Upper lobe of right lung (tissue), 1 donor: ENCODE results near the gene KCNH3. TPM values are rescaled to one million over a fixed set of nuclear protein-coding genes. Genes with fewer than 3 reads are reported as not detected.

Source experiments
- ATAC-seq: fragments of 200-7000 bp; cut with Tn5 transposase; one replicate; pipeline ENCODE4 v1.9.1; 2020; ENCODE audit warnings: mild to moderate bottlenecking, moderate library complexity
- DNase-seq: peaks from one replicate; pipeline ENCODE4 v3.0.0-alpha.2; 2020
- H3K27ac ChIP-seq: fragments of 200-600 bp; one replicate; pipeline ENCODE4 v1.8.0; 2022
- H3K27me3 ChIP-seq: fragments of 200-600 bp; one replicate; pipeline ENCODE4 v1.8.0; 2022; ENCODE audit warnings: mild to moderate bottlenecking
- H3K36me3 ChIP-seq: fragments of 200-600 bp; one replicate; pipeline ENCODE4 v1.8.0; 2022
- H3K4me1 ChIP-seq: fragments of 200-600 bp; one replicate; pipeline ENCODE4 v1.8.0; 2022
- H3K4me3 ChIP-seq: fragments of 200-600 bp; one replicate; pipeline ENCODE4 v1.8.0; 2022; ENCODE audit warnings: mild to moderate bottlenecking
- H3K9me3 ChIP-seq: fragments of 200-600 bp; one replicate; pipeline ENCODE4 v1.8.0; 2022
- CTCF ChIP-seq: fragments of 200-600 bp; IDR thresholded peaks from one replicate; pipeline ENCODE4 v1.8.0; 2022; ENCODE audit warnings: antibody characterized with exemption
- intact Hi-C: fragments of 100-400 bp; cut with DNase I; formaldehyde crosslinking; loops from one replicate; pipeline ENCODE4 v1.11.0; 2022
- total RNA-seq: library from RNA; stranded (reverse); fragmentation: NEBNext Ultra II Directional; extraction: Animal tissue kit (Norgen Biotek cat#: 25700); gene quantifications from one replicate; pipeline ENCODE4 v1.2.1, GENCODE V29; 2021
- donor health status: DM: no; HTN: yes; CAD: no; lungs with severe emphysema.

The KCNH3 gene
- total RNA-seq, 1 donor from 2014 or later: 0.90 TPM

- DNase-seq: no peak
- no peak overlapping the region for H3K27ac ChIP-seq
- peaks cover 15% of the 10 kb centered on the region for H3K36me3 ChIP-seq
Observed at GRCh38 chr12:49553512-49554088, 14.8 kb downstream of the KCNH3 start.

DNA sequence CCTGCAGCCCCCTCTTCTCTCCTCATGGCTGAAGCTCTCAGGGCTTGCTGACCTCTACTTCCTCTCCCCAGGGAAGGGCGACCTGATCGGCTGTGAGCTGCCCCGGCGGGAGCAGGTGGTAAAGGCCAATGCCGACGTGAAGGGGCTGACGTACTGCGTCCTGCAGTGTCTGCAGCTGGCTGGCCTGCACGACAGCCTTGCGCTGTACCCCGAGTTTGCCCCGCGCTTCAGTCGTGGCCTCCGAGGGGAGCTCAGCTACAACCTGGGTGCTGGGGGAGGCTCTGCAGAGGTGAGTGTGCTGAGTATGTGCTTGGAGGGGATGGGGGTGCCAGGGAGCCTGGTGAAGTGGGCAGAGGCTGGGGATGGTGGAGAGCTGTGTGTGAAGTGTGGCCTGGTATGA lies 15.4 kb downstream of the KCNH3 start:
- intact Hi-C loops: no loop called here
- peaks cover 3% of the 10 kb centered on the region for H3K27me3 ChIP-seq
- H3K4me1 ChIP-seq: peaks cover 5% of the 10 kb centered on the region
- DNase-seq (no peak), ATAC-seq (no peak)
- H3K36me3 ChIP-seq: peaks cover 22% of the 10 kb centered on the region
- H3K27ac ChIP-seq: no peak overlapping the region
- no peak for TF ChIP-seq CTCF
- H3K9me3 ChIP-seq: no peaks in the 10 kb centered on the region
- H3K4me3 ChIP-seq: no peak overlapping the region

More at GRCh38 chr12:49553512-49554088, 14.8 kb downstream of the KCNH3 start:
- intact Hi-C loops: no loop called here
- TF ChIP-seq CTCF: peak; percentile 37
- Histone ChIP-seq H3K9me3 (no peaks in the 10 kb centered on the region), H3K4me3 (no peak overlapping the region), H3K4me1 (peaks cover 12% of the 10 kb centered on the region), H3K27me3 (peaks cover 10% of the 10 kb centered on the region)
- no peak for ATAC-seq

GRCh38 chr12:49555631-49556390 lies 17.0 kb downstream of the KCNH3 start:
- peaks cover 37% of the 10 kb centered on the region for H3K36me3 ChIP-seq
- H3K9me3 ChIP-seq: no peaks in the 10 kb centered on the region
- H3K27ac ChIP-seq: no peak overlapping the region
- ATAC-seq (no peak), DNase-seq (no peak)
- H3K4me1 ChIP-seq: peaks cover 3% of the 10 kb centered on the region
- intact Hi-C loops: no loop called here
- no peak overlapping the region for H3K4me3 ChIP-seq
- H3K27me3 ChIP-seq: no peaks in the 10 kb centered on the region
- TF ChIP-seq CTCF: no peak

GRCh38 chr12:49556391-49557186 lies 17.8 kb downstream of the KCNH3 start:
- H3K4me3 ChIP-seq: no peak overlapping the region
- intact Hi-C loops: no loop called here
- DNase-seq (no peak), ATAC-seq (no peak)
- peaks cover 3% of the 10 kb centered on the region for H3K4me1 ChIP-seq
- TF ChIP-seq CTCF: no peak
- no peaks in the 10 kb centered on the region for H3K9me3 ChIP-seq
- no peaks in the 10 kb centered on the region for H3K27me3 ChIP-seq
- no peak overlapping the region for H3K27ac ChIP-seq
- H3K36me3 ChIP-seq: peaks cover 45% of the 10 kb centered on the region

- no peak overlapping the region for H3K4me3 ChIP-seq
- H3K27ac ChIP-seq: no peak overlapping the region
- no peaks in the 10 kb centered on the region for H3K9me3 ChIP-seq
- no peak for TF ChIP-seq CTCF
- H3K27me3 ChIP-seq: no peaks in the 10 kb centered on the region
- H3K36me3 ChIP-seq: peaks cover 53% of the 10 kb centered on the region
- DNase-seq: no peak
- H3K4me1 ChIP-seq: peaks cover under 1% of the 10 kb centered on the region
- no peak for ATAC-seq
- intact Hi-C loops: no loop called here
Observed at GRCh38 chr12:49557187-49557916, 18.5 kb downstream of the KCNH3 start.
